Esophagus squamous epithelium (tissue), 5 donors: ENCODE measurements around the gene ZC3H14. TPM values are rescaled to one million over a fixed set of nuclear protein-coding genes. Genes with fewer than 3 reads are reported as not detected.

Source experiments
- DNase-seq: peaks from one replicate; lab custom pipeline; 2025; lab: John Stamatoyannopoulos, UW
- H3K27ac ChIP-seq, 4 donors: fragments of 200-600 bp; sonication (generic); one replicate each; pipeline ENCODE4 v1.5.1; 2016 to 2019; ENCODE audit warnings: mild to moderate bottlenecking in 1 of 4
- H3K27me3 ChIP-seq, 4 donors: fragments of 200-600 bp; sonication (generic); 1 replicate in 3 of 4; 2 replicates in 1 of 4; pipeline versions ENCODE4 v1.5.1 to v1.6.0; 2017 to 2021; ENCODE audit warnings: antibody characterized with exemption in 1 of 4
- H3K36me3 ChIP-seq, 3 donors: fragments of 200-600 bp; sonication (generic); one replicate each; pipeline ENCODE4 v1.5.1; 2016 to 2019
- H3K4me1 ChIP-seq, 3 donors: fragments of 200-600 bp; sonication (generic); one replicate each; pipeline ENCODE4 v1.5.1; 2017 to 2019
- H3K4me3 ChIP-seq, 4 donors: fragments of 200-600 bp; sonication (generic); 1 replicate in 3 of 4; 2 replicates in 1 of 4; pipeline ENCODE4 v1.5.1; 2016 to 2019; ENCODE audit warnings: mild to moderate bottlenecking in 2 of 4, moderate library complexity in 1 of 4
- H3K9me3 ChIP-seq, 3 donors: fragments of 200-600 bp; sonication (generic); one replicate each; pipeline ENCODE4 v1.5.1; 2016 to 2019
- CTCF ChIP-seq, 6 experiments: fragments of 450-650 bp in 4 of 6; fragments of 200-600 bp in 2 of 6; sonication (generic) in 2 of 6; IDR thresholded peaks; one replicate each; pipeline ENCODE4 v1.5.1; 2016 to 2019; ENCODE audit warnings: antibody characterized with exemption in 6 of 6, mild to moderate bottlenecking in 4 of 6, moderate library complexity in 4 of 6
- POLR2A ChIP-seq, 4 donors: fragments of 450-650 bp; IDR thresholded peaks; one replicate each; pipeline ENCODE4 v1.6.1; 2017; ENCODE audit warnings: antibody characterized with exemption in 4 of 4, mild to moderate bottlenecking in 4 of 4, moderate library complexity in 3 of 4
- WGBS, 2 donors: methylation state at CpG; one replicate each; pipeline ENCODE4 v1.1.5; 2018; 5-methylcytosine and 5-hydroxymethylcytosine counted together
- intact Hi-C: fragments of 100-400 bp; cut with DNase I; formaldehyde crosslinking; loops from one replicate; pipeline ENCODE4 v1.15.0; 2022
- total RNA-seq, 4 donors: library from RNA; depleted of rRNA; stranded (reverse); fragments of >200 nt; gene quantifications; one replicate each; pipeline ENCODE4 v1.1.0, GENCODE V29; 2016
- donor health status: DM: yes; HTN: yes; CAD: no.

The ZC3H14 gene
- total RNA-seq, 4 donors from 2014 or later: 28.3 to 52.3 (median 36.1) TPM

- DNase-seq: no peak
- Histone ChIP-seq H3K27ac (no peak overlapping the region), H3K9me3 (no peaks in the 10 kb centered on the region), H3K4me3 (no peak overlapping the region), H3K36me3 (peaks cover 15 to 64% (median 32%) of the 10 kb centered on the region in 3 donors), H3K4me1 (peaks cover 0 to 24% (median 11%) of the 10 kb centered on the region in 3 donors), H3K27me3 (no peaks in the 10 kb centered on the region)
- intact Hi-C loops: no loop called here
- TF ChIP-seq POLR2A (IDR thresholded peaks at IDR 0.05): no peak
- no peak for TF ChIP-seq CTCF (IDR thresholded peaks at IDR 0.05)
- WGBS, 2 donors: 69 to 71% methylated on average over 3 of the region's 3 CpGs
Measured at GRCh38 chr14:88568196-88568595, 5.4 kb downstream of the ZC3H14 start.

- DNase-seq: no peak
- WGBS, 2 donors: 97 to 98% methylated on average over 4 of the region's 4 CpGs
- Histone ChIP-seq H3K4me3 (no peak overlapping the region), H3K9me3 (no peaks in the 10 kb centered on the region), H3K27ac (no peak overlapping the region), H3K27me3 (no peaks in the 10 kb centered on the region), H3K4me1 (no peaks in the 10 kb centered on the region), H3K36me3 (peaks cover 31 to 95% (median 58%) of the 10 kb centered on the region in 3 donors)
- intact Hi-C loops: no loop called here
- no peak for TF ChIP-seq CTCF (IDR thresholded peaks at IDR 0.05)
- TF ChIP-seq POLR2A (IDR thresholded peaks at IDR 0.05): no peak
Measured at GRCh38 chr14:88572117-88572516, 9.3 kb downstream of the ZC3H14 start.

GRCh38 chr14:88576222-88576621 is 13.4 kb downstream of the ZC3H14 start:
- intact Hi-C loops: no loop called here
- peaks cover 33 to 100% (median 61%) of the 10 kb centered on the region in 3 donors for H3K36me3 ChIP-seq
- no peaks in the 10 kb centered on the region for H3K27me3 ChIP-seq
- H3K9me3 ChIP-seq: no peaks in the 10 kb centered on the region
- no peaks in the 10 kb centered on the region for H3K4me1 ChIP-seq
- WGBS, 2 donors: 91 to 92% methylated on average over 5 of the region's 5 CpGs
- TF ChIP-seq POLR2A (IDR thresholded peaks at IDR 0.05) (no peak), CTCF (IDR thresholded peaks at IDR 0.05) (no peak)
- DNase-seq: no peak
- no peak overlapping the region for H3K4me3 ChIP-seq
- no peak overlapping the region for H3K27ac ChIP-seq

- Histone ChIP-seq H3K36me3 (peaks cover 0 to 100% (median 20%) of the 10 kb centered on the region in 3 donors), H3K4me3 (no peak overlapping the region), H3K9me3 (no peaks in the 10 kb centered on the region), H3K27me3 (no peaks in the 10 kb centered on the region), H3K4me1 (no peaks in the 10 kb centered on the region), H3K27ac (no peak overlapping the region)
- no peak for DNase-seq
- TF ChIP-seq CTCF (IDR thresholded peaks at IDR 0.05): no peak
- TF ChIP-seq POLR2A (IDR thresholded peaks at IDR 0.05): no peak
- 92 to 94% methylated on average over 3 of the region's 3 CpGs for WGBS, 2 donors
- intact Hi-C loops: no loop called here
Measured at GRCh38 chr14:88584451-88584850, 21.6 kb downstream of the ZC3H14 start.

GRCh38 chr14:88588081-88588480 is 25.2 kb downstream of the ZC3H14 start:
- Histone ChIP-seq H3K36me3 (peaks cover 0 to 100% (median 6%) of the 10 kb centered on the region in 3 donors), H3K27me3 (no peaks in the 10 kb centered on the region), H3K4me1 (peaks cover 0 to 5% (median 0%) of the 10 kb centered on the region in 3 donors), H3K27ac (no peak overlapping the region), H3K9me3 (no peaks in the 10 kb centered on the region), H3K4me3 (no peak overlapping the region)
- intact Hi-C loops: no loop called here
- TF ChIP-seq CTCF (IDR thresholded peaks at IDR 0.05) (no peak), POLR2A (IDR thresholded peaks at IDR 0.05) (no peak)
- DNase-seq: no peak
- WGBS, 2 donors: 91 to 98% methylated on average over 5 of the region's 5 CpGs
